Cardiac fibroblast (primary cell): Measurements from ENCODE around the gene CNIH2.
"Not testable (repeated sequence)": the region's sequence is repeated elsewhere in the genome, so short reads cannot be mapped to it uniquely, and the experiment has no call there.

ENCODE experiments used
- DNase-seq, 2 donors: peaks; one replicate each; pipeline versions ENCODE4 v3.0.0 to v3.0.0-alpha.2; 2010; ENCODE audit warnings: low read depth in 2 of 2
- H3K4me3 ChIP-seq, 2 donors: replicated peaks in 1 of 2; 1 replicate in 1 of 2; 2 replicates in 1 of 2; pipeline ENCODE4 v1.5.1; 2011; ENCODE audit warnings: low read depth in 2 of 2, low read length in 2 of 2, mild to moderate bottlenecking in 2 of 2, moderate library complexity in 1 of 2
- CTCF ChIP-seq: IDR thresholded peaks from one replicate; pipeline ENCODE4 v1.5.1; 2011; ENCODE audit warnings: low read depth, mild to moderate bottlenecking, low read length, inconsistent platforms

The CNIH2 gene

DNA sequence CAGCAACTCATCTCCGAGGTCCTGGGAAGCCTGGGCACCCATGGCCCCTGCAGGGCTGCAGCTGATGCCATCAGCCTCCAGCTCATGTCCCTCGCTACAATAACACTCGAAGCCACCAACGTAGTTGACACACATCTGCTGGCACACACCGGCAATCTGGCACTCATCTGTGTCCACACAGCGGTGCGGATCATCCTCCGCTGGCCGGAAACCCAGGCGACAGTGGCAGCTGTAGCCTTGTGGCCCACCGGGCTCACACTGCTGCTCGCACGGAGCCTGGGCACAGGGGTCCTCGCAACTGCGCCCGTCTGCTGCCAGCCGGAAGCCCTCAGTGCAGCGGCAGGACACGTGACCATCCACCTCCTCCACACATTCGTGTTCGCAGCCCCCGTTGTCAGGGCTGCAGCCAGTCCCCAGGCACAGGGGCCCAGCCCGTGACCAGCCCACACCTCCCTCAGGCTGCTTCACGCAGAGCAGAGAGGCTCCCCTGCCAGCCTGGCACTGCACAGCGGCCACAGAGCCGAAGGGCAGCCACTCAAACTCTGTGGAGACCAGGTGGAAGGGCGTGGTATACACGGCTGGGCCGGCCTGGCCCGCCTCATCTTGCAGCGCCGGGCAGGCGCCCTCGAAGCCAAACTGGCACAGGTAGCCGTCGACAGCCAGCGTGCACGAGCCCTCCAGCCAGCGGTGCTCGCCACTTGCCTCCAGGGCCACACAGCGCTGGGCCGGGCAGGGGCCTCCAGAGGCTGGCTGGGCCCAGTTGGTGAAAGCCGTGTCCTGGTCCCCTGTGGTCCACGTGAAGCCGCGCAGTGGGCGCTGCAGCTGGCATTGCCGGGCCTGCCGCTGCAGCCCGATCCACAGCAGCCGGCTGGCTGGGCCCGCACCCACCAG, 38.2 kb downstream of the CNIH2 start:
- no peak for DNase-seq
- H3K4me3 ChIP-seq: peak overlapping the region; percentile 63 to 65
- no peak for TF ChIP-seq CTCF

- peak within 1 kb of the TSS; percentile 63 to 65 for H3K4me3 ChIP-seq
- DNase-seq: peak; percentile 68 to 96
- no peak for TF ChIP-seq CTCF
These were observed 38.9 kb downstream of the CNIH2 start, which contains the start of gene CD248 for GRCh38 chr11:66316849-66317251. Gene CD248, minus strand, starts transcription at chr11:66317044. Its CDS starts 17 bp downstream, at chr11:66317027.

GRCh38 chr11:66317322-66317722, 39.3 kb downstream of the CNIH2 start:
- peak; percentile 66 to 88 for DNase-seq
- TF ChIP-seq CTCF: no peak
- no peak overlapping the region for H3K4me3 ChIP-seq

DNA sequence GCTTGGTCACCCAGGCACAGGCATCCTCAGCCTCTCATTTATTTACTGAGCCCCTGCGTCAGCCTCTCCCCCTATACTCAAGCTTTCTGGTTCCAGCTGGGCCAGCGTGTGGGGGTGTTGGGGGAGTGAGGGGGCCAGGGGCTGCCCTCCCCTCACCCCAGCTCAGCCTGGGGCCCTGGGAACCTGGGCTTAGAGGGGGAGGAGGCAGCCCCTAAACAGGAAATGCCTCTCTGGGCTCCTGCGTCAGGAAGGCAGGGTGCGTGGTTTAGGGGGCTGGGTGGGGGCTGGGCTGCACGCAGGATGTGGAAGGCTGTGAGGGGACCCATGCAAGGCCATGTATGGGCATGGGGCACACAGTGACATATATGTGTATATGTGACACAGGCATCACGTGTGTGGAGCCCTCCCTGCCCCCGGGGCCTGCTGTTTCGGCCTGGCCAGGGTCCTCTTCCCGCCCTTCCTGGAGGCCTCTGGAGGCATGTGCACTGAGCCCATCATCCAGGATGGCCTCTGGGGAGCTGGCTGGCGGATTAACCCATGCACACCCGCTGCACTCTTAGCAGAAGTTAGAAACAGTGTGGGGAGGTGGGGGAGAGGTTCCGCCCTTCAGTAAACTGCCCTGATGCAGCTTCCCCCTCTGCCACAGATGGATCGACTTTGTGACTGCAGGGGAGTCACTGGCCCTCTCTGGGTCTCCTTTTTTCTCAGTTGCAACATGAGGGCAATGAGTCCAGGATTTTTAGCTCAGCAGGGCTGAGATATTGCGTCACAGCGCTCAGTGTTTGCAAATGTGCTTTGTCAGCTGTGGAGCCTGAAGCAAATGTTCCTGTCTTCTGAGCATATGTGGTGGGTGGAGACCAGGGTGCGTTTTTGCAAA, 40.0 kb downstream of the CNIH2 start:
- peak; percentile 95 for DNase-seq
- H3K4me3 ChIP-seq: no peak overlapping the region
- no peak for TF ChIP-seq CTCF

DNA sequence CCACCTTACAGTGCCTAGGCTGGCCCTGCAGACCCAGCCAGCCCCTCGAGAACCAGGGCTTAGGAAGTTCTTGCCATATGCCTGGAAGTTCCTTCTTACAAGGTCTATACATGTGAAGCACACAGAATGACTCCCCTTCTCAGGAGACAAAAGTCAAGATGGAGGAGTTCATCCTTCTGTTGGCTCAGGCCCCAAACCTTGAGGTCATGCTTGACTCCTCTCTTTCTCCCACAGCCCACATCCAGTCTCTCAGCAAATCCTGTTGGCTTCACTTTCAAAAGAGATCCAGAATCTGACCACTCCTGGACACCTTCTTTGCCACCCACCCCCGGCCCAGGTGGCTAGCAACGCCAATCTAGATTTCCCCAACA, 40.6 kb downstream of the CNIH2 start:
- no peak overlapping the region for H3K4me3 ChIP-seq

GRCh38 chr11:66320289-66320688, 42.3 kb downstream of the CNIH2 start:
- not testable (repeated sequence) for DNase-seq, H3K4me3 ChIP-seq

More for the DNA sequence above, 40.6 kb downstream of the CNIH2 start:
- no peak for TF ChIP-seq CTCF
- no peak for DNase-seq

DNA sequence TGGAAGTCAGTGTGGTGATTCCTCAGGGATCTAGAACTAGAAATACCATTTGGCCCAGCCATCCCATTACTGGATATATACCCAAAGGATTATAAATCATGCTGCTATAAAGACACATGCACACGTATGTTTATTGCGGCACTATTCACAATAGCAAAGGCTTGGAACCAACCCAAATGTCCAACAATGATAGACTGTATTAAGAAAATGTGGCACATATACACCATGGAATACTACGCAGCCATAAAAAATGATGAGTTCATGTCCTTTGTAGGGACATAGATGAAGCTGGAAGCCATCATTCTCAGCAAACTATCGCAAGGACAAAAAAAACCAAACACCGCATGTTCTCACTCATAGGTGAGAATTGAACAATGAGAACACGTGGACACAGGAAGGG, 42.8 kb downstream of the CNIH2 start:
- not testable (repeated sequence) for H3K4me3 ChIP-seq

More for the DNA sequence above, 42.8 kb downstream of the CNIH2 start:
- not testable (repeated sequence) for DNase-seq
